Measurements from ENCODE around the gene PDE8A.

DNA sequence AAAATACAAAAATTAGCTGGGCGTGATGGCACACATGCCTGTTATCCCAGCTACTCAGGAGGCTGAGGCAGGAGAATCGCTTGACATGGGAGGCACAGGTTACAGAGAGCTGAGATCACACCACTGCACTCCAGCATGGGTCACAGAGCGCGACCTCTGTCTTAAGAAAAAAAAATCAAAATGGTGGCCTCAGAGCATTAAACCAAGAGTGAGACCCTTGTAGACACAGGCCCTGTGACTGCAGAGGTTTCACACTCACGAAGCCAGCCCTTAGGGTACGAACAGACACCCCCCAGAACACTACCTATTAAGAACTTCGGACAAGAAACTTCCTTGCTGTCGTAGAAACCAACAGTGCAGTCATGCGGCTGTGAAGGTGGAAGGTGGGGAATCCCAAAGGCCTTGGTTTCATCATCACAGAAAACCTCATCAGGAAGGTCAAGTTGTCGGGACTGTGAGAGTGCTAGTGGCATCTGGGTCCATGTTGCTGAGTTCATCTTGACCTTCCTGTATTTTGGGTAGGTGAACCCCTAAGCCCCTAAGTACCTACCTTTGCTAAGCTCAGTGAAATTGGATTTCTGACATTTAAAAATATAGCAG is 4.8 kb upstream of the PDE8A start:
- no peak for TF ChIP-seq GATA2 (IDR thresholded peaks at IDR 0.05; ENCODE audit: low read depth, low read length)
- TF ChIP-seq GATA3 (IDR thresholded peaks at IDR 0.05; ENCODE audit: low read depth, low read length), result no peak
